Prostate gland (tissue), 2 donors: ENCODE data around the gene SPATS2. TPM values are rescaled to one million over a fixed set of nuclear protein-coding genes. Genes with fewer than 3 reads are reported as not detected.

Source experiments
- DNase-seq: peaks from one replicate; pipeline ENCODE4 v3.0.0-alpha.2; 2019; ENCODE audit warnings: low spot score
- H3K27ac ChIP-seq, 2 donors: fragments of 200-600 bp; sonication (generic); 2 replicates each; pipeline ENCODE4 v1.5.1; 2017 to 2019
- H3K27me3 ChIP-seq: fragments of 200-600 bp; sonication (generic); replicated peaks from 2 replicates; pipeline ENCODE4 v1.5.1; 2019; ENCODE audit not compliant: insufficient read depth
- H3K36me3 ChIP-seq, 2 donors: fragments of 200-600 bp; sonication (generic); 1 replicate in 1 of 2; 2 replicates in 1 of 2; pipeline versions ENCODE4 v1.5.1 to v1.8.1; 2017 to 2019
- H3K4me1 ChIP-seq: fragments of 200-600 bp; sonication (generic); replicated peaks from 2 replicates; pipeline ENCODE4 v1.5.1; 2019
- H3K4me3 ChIP-seq, 2 donors: fragments of 200-600 bp; sonication (generic); 2 replicates each; pipeline ENCODE4 v1.5.1; 2017 to 2019
- H3K9me3 ChIP-seq: fragments of 200-600 bp; sonication (generic); 2 replicates; pipeline ENCODE4 v1.5.1; 2017
- POLR2A ChIP-seq: fragments of 450-650 bp; IDR thresholded peaks from one replicate; pipeline ENCODE4 v1.6.1; 2016; ENCODE audit warnings: antibody characterized with exemption, mild to moderate bottlenecking
- POLR2AphosphoS5 ChIP-seq: sonication (generic); formaldehyde crosslinking; IDR thresholded peaks from one replicate; pipeline ENCODE4 v1.6.1; 2017; ENCODE audit warnings: antibody characterized with exemption
- WGBS: methylation state at CpG from one replicate; pipeline ENCODE4 v1.1.5; 2018; 5-methylcytosine and 5-hydroxymethylcytosine counted together
- intact Hi-C: fragments of 100-400 bp; cut with DNase I; formaldehyde crosslinking; loops from one replicate; pipeline ENCODE4 v1.14.2; 2022
- total RNA-seq, 2 donors: library from RNA; depleted of rRNA; stranded (reverse); fragments of >200 nt; gene quantifications; one replicate each; pipeline ENCODE4 v1.1.0, GENCODE V29; 2016
- TF ChIP-seq, protein P1 (sequence below), 4 experiments: fragments of 200-600 bp in 2 of 4; fragments of 450-650 bp in 2 of 4; sonication (generic) in 2 of 4; IDR thresholded peaks; 1 replicate in 3 of 4; 2 replicates in 1 of 4; pipeline ENCODE4 v1.5.1; 2016 to 2019; ENCODE audit warnings: antibody characterized with exemption in 4 of 4, mild to moderate bottlenecking in 2 of 4, moderate library complexity in 2 of 4

Gene SPATS2
- total RNA-seq, 2 donors from 2014 or later: 30.1 to 34.2 TPM

- TF ChIP-seq, protein P1, sequence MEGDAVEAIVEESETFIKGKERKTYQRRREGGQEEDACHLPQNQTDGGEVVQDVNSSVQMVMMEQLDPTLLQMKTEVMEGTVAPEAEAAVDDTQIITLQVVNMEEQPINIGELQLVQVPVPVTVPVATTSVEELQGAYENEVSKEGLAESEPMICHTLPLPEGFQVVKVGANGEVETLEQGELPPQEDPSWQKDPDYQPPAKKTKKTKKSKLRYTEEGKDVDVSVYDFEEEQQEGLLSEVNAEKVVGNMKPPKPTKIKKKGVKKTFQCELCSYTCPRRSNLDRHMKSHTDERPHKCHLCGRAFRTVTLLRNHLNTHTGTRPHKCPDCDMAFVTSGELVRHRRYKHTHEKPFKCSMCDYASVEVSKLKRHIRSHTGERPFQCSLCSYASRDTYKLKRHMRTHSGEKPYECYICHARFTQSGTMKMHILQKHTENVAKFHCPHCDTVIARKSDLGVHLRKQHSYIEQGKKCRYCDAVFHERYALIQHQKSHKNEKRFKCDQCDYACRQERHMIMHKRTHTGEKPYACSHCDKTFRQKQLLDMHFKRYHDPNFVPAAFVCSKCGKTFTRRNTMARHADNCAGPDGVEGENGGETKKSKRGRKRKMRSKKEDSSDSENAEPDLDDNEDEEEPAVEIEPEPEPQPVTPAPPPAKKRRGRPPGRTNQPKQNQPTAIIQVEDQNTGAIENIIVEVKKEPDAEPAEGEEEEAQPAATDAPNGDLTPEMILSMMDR (IDR thresholded peaks at IDR 0.05): no peak
- no peak for TF ChIP-seq POLR2AphosphoS5
- TF ChIP-seq POLR2A: no peak
- Histone ChIP-seq H3K27ac (no peak overlapping the region), H3K9me3 (no peaks in the 10 kb centered on the region), H3K4me3 (no peak overlapping the region), H3K4me1 (peaks cover 29% of the 10 kb centered on the region), H3K36me3 (no peaks in the 10 kb centered on the region), H3K27me3 (peaks cover 11% of the 10 kb centered on the region)
- 43% methylated on average over 15 of the region's 15 CpGs for WGBS
- DNase-seq: no peak
- intact Hi-C loops: no loop called here
Measured at GRCh38 chr12:49344486-49345050, 22.7 kb upstream of the SPATS2 start.

DNA sequence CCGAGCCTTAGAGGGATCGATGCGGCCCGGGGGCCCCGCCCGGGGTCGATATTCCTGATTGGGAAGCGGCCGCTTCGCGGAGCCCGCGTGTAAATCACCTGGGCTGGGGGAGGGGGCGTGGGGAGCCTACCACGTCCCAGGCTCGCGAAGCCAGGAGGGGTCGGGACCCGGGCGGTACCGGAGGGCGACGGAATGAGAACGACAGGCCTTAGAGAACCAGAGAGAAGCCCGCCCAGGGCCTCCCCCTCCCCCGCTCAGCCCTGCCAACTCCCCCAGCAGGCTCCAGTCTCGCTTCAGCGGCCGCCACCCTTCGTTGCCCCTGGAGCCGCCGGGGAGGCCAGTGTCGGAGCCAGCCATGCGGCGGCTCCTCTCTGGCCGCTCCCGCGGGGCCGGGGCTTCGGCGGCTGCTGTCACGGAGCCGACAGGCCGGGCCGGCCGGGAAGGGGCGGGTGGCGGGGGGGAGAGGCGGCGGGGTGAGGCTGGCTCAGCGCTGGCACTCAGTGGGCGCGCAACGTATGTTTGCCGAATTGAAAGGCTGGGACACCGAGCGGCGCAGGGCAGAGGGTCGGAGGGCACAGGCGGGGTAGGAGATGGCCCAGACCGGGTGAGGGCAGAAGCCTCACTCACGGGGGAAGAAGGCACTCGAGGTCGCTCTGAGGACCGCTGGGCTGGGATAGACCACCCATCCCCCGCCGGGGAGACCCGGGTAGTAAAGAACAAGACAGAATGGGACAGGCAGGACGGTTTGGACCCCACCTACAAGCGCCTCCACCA, 22.0 kb upstream of the SPATS2 start:
- intact Hi-C loops: no loop called here
- no peak for DNase-seq
- TF ChIP-seq, protein P1 (IDR thresholded peaks at IDR 0.05): no peak
- TF ChIP-seq POLR2AphosphoS5: no peak
- no peak for TF ChIP-seq POLR2A
- peak overlapping the region; percentile 2 to 29 for H3K4me3 ChIP-seq
- H3K9me3 ChIP-seq: no peaks in the 10 kb centered on the region
- H3K36me3 ChIP-seq: no peaks in the 10 kb centered on the region
- H3K4me1 ChIP-seq: peaks cover 29% of the 10 kb centered on the region
- H3K27ac ChIP-seq: no peak overlapping the region
- peaks cover 11% of the 10 kb centered on the region for H3K27me3 ChIP-seq
- WGBS: 2% methylated on average over 55 of the region's 70 CpGs

DNA sequence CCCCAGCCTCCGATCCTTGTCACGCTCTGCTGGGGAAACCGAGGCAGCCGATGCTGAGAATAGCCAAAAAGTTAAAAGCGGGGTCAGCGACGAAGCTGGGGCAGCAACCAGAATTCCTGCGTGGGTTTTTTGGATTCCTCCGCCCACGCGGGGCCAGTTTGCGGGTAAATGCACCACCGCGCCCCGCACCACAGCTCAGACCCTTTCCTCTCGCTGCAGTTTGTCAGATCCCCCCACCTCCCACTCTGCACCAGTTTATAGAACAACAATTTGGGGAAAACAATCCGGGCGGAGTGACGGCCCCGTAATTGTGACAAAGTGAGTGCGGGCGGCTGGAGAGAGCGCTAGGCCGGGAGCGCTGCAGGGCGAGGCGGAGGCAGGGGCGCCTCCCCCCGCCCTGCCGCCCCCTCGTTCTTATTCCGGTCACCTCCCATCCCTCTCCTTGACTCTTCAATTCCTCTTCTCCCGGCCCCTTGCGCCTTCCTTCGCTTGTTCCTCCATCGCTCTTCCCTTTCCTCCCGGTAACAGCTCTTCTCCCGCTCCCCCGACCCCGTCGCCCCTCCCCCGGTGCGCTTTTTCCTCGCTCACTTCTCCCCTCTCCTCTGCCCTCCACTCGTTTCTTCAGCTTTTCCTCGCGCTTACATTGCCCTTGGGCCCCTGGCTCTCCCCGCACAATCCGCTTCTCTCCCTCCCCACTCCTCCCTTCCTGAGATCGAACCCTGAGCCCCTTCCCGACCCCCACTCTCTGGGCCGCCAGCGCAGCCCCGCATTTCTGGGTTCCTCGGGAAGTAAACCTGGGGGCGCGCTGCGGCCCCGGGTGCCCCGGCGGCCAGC, 21.2 kb upstream of the SPATS2 start:
- Histone ChIP-seq H3K9me3 (no peaks in the 10 kb centered on the region), H3K4me3 (peak overlapping the region; percentile 13 to 29), H3K4me1 (peaks cover 29% of the 10 kb centered on the region), H3K27me3 (peaks cover 11% of the 10 kb centered on the region), H3K27ac (no peak overlapping the region), H3K36me3 (no peaks in the 10 kb centered on the region)
- intact Hi-C loops: no loop called here
- no peak for DNase-seq
- no peak for TF ChIP-seq POLR2A
- WGBS: 4% methylated on average over 60 of the region's 61 CpGs

DNA sequence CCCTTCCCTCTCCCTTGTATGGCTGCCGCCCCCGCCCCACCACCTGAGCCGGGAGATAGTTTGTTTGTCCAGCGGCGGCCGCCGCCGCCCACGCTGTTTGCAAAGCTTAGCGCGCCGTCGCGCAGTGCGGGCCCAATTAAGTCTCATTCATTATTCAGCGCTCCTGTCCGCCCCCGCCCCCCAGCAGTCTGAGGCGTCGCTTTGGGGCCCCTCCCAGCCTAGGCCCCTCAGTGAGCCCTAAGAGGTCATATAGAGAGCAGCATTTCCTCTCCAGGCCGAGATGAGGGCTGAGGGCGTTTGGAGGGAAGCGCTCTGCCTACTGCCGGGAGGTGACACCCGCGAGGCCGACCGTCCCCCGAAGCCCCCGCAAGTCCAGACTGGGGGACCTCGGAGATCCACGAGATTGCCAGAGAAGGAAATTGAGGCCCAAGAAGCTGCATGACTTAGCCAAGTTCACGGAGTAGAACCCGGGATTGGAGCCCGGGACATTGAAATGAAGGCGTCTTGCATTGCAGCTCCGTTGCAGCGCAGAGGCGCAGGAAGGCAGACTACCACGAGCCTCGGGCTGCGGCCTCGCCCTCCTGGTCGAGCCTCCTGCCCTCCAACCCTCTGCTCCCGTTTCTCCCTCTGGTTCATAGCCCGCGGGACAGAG, 20.5 kb upstream of the SPATS2 start, which contains the start of gene DNAJC22:
DNAJC22 (plus strand) TSS at position 230 of the 652 bp plus-strand sequence. CDS start 1,985 bp downstream, outside the sequence.
- Histone ChIP-seq H3K4me3 (peak within 1 kb of the TSS; percentile 13 to 29), H3K27me3 (peaks cover 11% of the 10 kb centered on the region), H3K27ac (no peak within 1 kb of the TSS), H3K4me1 (peaks cover 29% of the 10 kb centered on the region), H3K9me3 (no peaks in the 10 kb centered on the region), H3K36me3 (no peaks in the 10 kb centered on the region)
- DNase-seq: no peak
- WGBS: 7% methylated on average over 36 of the region's 47 CpGs
- intact Hi-C loops: no loop called here
- TF ChIP-seq POLR2A: no peak
- TF ChIP-seq, protein P1 (IDR thresholded peaks at IDR 0.05): no peak
- TF ChIP-seq POLR2AphosphoS5: no peak
